Hypothalamus (tissue), 51 donors: Measurements from ENCODE around the gene SEMA6B.
"Not testable (repeated sequence)": the region's sequence is repeated elsewhere in the genome, so short reads cannot be mapped to it uniquely, and the experiment has no call there.

Experiments
- DNase-seq, 51 donors: peaks; one replicate each; lab custom pipeline; 2025; lab: John Stamatoyannopoulos, UW

The SEMA6B gene

DNA sequence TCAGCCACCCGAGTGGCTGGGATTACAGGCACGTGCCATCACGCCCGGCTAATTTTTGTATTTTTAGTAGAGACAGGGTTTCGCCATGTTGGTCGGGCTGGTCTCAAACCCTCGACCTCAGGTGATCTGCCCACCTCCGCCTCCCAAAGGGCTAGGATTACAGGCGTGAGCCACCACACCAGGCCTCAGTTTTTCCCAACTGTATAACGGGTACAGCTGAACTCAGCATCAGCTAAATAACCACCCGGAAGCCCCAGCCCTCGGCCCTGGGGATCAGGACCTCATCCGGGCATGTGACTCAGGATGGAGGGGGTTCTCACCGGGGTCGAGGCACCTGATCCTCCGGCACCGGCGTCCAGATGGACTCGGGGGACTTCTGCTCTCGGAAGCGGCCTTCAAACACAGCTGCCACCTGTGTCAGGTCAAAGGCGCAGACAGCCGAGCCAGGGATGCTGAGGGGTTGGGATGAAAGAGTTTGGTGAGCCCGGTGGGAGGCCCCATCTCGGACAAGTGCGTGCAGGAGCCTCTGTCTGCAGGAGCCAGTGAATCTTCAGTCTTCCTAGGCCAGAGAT, 8.9 kb downstream of the SEMA6B start:
- no peak for DNase-seq

DNA sequence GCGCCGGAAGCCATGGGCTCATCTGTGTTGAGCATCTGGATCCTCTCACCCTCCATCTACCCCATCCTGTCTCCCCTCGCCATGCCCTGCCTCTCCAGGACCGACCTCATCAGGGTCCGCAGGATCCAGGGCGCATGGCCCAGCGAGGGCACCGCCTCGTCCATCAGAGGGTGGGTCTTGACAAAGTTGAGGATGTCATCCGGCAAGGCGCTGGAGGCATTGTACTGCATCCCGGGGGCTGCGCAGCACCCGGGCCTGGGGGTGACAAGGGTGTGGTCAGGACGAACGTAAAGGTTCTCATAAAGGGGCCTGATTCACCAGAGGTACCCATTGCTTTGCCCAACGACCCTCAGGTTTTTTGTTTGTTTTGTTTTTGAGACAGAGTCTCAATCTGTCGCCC, 9.5 kb downstream of the SEMA6B start:
- no peak for DNase-seq

DNA sequence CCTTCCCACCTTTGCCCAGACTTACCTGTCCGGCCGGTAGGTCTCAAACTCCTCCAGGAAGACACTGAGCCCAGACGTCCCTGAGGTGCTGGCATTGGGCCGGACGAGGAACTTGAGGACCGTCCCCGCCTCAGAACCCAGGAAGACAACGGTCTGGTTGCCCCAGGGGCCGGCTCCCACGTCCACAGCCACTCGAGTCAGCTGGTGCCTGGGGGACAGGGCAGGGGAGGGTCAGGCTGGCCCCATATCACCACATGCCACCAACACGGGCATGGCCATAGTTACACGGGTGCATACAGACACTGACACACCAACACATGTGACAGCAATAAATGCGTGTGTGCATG, 11.3 kb downstream of the SEMA6B start:
- DNase-seq = no peak

DNA sequence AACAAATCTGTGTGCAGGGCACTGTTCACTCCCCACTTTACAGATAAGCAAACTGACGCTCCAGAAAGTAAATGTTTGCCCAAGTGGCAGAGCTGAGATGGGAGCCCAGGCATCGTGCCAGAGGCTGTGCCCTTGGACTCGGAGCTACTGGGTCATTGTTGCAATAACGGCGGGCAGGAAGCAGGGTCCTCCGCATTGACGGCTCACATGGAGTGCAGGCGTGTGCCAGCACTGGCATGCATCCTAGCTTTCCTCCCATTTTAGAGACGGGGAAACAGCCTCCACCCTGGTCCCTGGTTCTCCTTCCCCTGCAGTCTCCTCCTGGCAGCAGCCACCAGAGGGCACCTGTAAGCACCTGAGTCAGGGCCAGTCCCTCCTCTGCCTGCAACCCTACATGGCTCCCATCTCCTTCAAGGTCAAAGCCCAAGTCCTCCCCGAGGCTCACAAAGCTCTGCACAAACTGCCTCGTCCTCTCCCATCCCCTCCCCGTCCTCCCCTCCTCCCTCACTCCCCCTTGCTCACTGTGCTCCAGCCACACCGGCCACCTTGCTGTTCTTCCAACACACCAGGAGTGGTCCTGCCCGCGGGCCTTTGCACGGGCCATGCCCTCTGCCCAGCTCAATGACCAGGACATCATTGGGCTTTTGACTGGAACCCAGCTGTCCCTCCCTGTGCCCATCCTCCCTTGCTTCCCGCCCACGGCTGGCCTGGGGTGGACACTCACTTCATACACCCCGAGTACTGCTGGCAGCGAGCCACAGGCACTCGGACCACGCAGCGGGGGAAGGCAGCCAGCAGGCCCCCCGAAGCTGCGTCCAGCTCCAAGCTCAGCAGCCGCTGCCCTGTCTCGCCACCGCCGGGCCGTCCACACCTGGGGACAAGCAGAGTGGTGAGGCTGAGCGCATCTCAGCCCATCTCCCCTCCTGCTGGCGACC, 11.9 kb downstream of the SEMA6B start:
- no peak for DNase-seq

DNA sequence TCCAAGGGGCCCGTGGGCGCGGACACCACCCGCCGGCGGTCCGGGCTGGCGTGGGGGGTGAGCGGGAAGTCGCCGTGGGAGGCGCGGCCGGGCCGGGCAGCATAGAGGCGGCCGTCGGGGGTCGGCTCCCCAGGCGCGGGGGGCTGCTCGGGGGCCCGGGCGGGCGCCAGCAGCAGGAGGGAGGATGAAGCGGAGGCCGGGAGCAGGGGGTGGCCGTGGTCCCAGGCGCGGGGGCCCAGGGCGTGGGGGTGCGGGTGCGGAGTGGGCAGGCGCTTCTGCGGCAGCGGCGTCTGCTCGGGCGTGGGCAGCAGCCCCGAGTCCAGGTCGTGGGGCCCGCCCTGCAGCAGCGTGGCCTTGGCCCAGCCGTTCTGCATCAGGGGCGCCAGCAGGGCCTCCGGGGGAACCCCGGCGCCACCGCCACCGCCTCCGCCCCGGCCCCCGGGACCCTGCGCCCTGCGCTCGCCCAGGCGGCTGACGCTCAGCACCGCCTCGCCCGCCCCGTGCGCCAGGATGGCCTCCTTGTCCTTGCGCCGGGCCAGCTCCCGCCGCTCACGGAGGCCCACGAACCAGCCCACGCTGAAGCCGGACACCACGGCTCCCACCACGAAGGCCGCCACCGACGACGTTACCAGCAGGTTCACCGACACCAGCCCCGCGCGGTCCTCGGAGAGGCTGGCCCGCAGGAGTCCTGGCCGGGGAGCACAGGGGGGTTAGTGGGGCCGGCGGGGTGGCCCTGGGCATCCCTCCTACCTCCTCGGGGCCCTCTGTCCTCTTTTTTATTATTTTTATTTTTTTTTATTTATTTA, 15.4 kb downstream of the SEMA6B start:
- no peak for DNase-seq

DNA sequence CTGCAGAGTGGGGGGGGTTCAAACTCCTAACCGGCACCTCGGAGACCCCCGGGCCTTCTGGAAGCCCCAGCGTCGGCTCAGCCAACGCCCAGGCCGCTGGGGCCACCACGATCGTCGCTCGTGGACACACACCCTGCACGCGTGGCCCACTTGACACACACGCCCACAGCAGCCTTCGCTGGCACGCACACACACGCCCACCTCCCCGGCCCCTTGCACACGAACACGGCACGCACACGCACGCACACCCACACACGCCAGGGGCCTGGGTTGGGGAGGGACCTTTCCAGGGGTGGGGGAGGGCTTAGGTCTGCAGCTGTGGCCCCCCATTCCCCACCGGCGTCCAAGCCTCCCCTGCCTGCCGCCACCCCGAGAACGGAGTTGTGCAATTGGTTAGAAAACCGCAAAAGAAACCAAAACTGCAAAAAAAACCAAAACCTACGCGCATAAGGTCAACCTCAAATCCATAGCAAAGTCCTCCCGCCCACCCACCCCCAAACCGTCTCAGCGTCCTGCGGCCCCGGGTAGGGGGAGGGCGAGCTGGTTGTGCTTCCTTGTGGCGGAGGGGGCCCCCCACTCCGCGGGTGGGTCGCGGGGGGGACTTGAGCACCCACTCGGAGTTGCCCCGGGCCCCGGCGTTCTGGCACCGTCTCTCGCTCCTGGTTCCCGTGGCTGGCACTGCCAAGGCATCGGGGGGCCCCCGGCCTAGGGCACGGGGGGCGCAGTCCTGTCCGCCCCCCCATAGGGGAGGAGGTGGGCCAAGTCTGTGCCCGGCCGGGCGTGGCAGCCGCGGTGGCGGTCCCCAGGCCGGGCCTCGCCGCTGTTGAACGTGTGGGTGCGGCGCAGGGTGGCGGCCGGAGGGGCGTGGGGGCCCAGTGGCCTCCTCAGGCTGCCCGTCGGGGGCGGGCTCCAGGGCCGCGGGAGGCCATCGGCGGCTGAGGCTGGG, 16.3 kb downstream of the SEMA6B start:
- no peak for DNase-seq

DNA sequence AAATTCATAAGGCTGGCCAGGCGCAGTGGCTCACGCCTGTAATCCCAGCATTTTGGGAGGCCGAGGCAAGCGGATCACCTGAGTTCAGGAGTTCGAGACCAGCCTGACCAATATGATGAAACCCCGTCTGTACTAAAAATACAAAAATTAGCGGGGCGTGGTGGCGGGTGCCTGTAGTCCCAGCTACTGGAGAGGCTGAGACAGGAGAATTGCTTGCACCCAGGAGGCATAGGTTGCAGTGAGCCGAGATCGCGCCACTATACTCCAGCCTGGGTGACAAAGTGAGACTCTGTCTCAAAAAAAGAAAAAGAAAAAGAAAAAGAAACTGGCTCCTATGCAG, 17.7 kb downstream of the SEMA6B start:
- DNase-seq = not testable (repeated sequence)

DNA sequence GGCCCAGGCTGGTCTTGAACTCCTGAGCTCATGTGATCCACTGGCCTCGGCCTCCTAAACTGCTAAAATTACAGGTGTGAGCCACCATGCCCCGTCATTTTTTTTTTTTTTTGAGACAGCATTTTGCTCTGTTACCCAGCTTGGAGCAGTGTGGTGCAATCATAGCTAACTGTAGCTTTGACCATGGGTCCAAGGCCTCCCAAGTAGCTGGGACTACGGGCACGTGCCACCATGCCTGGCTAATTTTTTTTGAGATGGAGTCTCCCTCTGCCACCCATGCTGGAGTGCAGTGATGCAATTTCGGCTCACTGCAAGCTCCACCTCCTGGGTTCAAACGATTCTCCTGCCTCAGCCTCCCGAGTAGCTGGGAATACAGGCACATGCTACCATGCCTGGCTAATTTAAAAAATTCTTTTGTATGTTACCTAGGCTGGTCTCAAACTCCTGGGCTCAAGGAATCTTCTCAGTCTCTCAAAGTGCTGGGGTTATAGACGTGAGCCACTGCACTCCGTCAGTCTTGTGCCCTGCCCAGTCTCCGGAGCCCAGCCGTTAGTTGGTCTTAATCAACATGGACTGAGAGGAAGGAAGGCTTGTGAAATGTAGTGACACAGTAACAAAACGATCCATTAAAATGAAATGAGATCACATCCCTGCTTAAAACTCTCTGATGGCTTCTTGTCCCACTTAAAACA, 18.2 kb downstream of the SEMA6B start:
- DNase-seq = no peak

DNA sequence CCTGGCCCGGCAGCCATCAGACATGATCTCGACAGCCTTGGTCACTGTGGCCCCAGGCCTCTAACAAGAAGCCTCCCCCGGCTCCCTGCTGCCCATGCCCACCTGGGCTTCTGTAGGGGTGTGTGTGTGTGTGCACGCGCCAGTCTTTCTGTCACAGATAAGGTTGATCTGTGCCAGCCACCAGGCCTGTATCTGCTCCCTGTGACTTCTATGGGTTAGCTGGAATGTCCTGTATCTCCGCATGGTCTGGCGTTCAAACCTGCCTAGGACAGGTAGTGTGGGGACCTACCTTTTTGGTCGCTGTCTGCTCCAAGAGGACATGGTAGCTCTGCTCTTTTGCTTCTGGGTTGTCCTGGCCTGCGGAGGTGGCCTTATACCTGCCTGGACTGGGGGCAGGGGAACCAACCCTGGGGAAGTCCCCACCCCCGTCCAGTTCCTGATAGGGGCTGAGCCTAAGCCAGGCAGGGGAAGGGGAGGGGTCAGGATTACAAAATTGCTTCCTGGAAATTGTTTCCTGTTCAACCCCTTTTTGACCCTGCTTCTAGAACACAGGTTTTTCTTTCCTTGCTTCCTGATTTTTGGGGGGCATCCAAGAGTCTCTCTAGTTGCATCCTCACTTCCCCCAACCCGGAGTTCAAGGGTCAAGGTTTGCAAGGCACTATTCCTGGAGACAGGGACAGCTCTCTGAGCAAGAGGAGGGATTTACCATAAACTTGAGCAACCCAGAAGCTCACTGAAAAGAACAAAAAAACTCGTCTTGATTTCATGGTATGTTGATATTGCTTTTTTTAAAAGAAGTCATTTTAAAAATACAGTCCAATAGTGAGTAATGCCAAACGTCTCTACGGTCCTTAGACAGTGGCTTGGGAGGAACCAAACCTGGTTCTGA, 19.5 kb downstream of the SEMA6B start, which contains the start of gene LRG1:
Gene LRG1, minus strand, starts transcription at position 344 of the 889 bp plus-strand sequence. Its CDS starts 23 bp downstream, at position 321.
- no peak for DNase-seq

DNA sequence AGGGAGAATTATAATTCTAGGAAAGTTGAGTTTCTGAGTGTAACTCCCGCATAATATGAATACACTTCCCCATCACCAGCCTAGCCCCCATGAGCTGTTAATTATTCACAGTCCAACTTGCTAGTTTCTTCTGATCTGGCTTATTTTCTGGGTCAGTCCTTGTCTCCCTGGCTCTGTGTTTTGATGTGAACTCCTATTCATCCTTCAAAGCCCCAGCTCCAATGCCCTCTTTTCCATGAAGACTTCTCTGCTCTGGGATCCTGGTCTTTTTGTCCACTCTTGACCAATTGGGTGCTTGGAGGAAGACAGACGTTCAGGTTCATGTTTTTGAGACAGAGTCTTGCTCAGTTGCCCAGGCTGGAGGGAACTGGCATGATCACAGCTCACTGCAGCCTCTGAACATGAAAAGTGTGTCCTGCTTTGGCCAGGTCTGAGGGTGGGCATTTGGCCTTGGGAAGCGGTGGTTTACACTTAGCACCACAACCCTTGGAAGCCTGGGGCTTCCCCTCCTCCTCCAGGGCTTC, 20.3 kb downstream of the SEMA6B start:
- DNase-seq = no peak

DNA sequence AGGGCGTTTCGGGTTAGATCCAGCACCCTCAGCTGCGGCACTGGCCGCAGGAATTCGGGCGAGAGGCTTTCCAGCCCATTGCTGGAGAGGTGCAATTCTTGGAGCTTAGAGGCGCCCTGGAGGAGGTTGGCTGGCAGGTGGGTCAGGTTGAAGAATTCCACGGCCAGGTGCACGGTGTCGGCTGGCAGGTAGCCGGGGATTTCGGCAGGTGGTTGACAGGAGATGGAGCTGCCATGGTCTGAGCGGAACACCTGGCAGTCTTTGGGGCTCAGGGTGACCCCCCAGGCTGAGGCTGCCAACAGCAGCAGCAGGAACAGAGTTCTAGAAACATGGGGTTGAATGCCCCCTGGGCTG, 20.9 kb downstream of the SEMA6B start:
- DNase-seq = no peak

DNA sequence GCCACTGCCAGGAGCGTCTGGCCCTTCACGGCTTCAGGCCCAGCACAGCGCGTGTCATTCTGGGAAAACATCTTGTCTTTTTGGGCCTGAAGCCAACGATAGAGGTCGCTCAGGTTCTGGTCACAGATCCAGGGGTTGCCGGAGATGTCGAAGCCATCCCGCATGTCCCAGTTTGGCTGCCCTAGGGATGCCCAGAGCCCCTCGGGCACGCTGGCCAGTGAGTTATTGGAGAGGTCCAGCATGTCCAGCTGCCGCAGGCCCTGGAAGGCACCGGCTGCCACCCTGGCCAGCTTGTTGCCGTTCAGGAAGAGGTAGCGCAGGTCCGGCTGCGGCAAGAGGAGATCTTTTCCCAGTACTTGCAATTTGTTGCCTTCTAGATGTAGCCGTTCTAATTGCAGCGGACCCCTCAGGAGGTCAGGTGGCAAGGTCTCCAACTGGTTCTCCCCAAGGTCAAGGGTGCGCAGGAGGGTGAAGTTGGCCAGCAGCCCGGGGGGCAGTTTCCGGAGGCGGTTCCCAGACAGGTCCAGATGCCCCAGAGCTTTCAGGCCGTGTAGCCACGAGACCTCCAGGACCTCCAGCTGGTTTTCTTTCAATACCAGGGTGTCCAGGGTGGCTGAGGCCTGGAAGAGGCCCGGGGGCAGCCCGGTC, 21.4 kb downstream of the SEMA6B start:
- DNase-seq = no peak

DNA sequence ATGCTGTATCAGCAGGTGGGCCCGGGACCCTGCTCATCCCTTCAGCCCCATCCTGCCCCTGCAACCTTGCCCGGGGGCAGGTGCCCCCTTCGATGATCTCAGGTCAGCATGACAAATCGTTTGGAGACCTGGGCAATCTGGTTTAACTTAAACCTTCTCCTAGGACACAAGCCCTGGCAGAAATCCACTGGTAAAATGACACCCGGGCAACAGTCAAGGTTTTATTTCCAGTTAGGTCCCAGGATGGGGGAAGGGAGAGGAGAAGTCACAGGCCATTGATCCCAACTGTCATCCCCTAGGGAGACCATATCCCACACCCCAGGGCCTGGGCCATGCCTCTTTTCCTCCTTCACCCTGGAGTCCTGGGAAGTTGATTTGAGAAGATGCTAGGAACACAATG, 22.7 kb downstream of the SEMA6B start:
- no peak for DNase-seq

DNA sequence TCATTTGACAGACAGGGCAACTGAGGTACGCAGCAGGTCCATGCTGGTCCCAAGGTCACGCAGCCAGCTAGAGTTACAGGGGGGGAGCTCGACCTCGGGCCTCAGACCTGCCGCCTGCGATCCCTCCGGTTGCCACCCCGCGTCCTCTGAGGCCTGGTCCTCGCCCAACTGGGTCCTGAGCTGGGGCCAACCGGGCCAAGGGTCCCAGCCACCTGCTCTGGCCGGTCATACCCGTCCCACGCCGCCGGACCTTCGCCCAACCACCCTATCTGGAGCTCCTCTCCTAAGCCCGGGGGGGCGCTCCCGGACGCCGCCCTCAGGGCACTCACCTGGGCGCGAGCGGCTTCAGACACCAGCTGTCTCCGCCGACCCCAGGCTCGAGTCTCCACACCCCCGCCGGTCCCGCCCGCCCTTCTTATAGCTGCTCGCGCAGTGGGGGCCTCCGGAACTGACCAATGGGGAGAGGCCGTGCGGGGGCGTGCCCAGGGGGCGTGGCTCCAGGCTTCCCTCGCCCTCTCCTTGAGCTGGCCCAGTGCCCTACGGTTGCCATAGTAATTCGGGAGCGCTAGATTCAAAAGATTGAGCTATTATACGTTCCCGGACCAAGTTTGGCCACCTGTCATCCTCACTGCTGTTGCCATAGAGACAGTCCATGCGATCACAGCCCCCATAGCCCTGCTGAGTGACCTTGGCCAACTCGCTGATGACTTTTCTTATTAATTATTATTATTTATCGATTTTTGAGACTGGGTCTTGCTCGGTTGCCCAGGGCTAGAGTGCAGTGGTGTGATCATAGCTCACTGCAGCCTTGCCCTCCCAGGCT, 24.4 kb downstream of the SEMA6B start, which contains the start of gene PLIN5:
Gene PLIN5, minus strand, starts transcription at position 389 of the 823 bp plus-strand sequence. CDS start 1,150 bp downstream, outside the sequence.
- peak in 42 of 51 donors; percentile 11 to 84 (median 62) for DNase-seq

DNA sequence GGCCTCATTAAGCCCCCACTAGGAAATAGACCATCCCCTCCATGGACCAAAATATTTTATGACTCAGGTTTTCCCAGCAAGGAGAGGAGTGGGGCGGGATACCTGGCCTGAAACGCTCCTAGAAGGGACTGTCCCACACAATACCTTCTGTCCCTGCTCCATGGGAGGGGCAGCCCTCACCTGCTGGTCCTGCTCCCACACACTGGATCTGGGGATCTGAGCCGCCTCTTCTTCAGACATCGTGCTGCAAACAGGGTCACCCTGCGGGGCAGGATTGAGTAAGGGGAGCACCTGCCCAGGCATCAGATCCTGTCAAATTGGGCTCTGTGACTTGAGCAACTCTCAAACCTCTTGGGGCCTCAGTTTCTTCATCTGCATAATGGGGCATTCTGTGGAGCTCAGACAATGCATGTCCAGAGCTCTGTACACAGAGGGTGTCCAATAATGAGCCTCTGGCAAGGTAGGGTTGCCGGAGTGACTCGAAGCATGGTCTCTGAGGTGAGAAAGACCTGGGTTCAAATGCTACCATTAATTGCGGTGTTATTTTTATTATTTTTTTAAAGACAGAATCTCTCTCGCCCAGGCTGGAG, 25.6 kb downstream of the SEMA6B start:
- DNase-seq = no peak

DNA sequence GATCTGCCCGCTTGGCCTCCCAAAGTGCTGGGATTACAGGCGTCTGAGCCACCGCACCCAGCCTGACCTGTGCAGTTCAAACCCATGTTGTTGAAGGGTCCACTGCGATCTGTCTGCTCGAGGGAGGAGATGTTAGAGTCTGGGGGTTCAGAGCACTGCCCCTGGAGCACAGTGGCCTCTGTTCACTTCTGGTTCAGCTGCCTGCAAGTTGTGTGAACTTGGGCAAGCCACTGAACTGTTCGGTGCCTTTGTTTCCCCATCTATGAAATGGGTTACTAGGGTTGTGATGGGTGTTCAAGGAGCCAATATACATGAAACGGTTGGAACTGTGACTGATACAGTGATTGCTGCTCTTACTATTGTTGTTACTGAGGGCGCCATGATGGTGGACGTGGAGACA, 26.1 kb downstream of the SEMA6B start:
- DNase-seq = no peak
